ENCODE measurements around the gene SLC37A3.

Gene SLC37A3

GRCh38 chr7:140287988-140288387, 110.3 kb downstream of the SLC37A3 start:
- no peak for TF ChIP-seq CSDC2 (CRISPR knock-in tag; IDR thresholded peaks at IDR 0.05)
- TF ChIP-seq ZFP3 (CRISPR knock-in tag; IDR thresholded peaks at IDR 0.05) = no peak
- no peak for TF ChIP-seq OSR1 (CRISPR knock-in tag; IDR thresholded peaks at IDR 0.05)

GRCh38 chr7:140285938-140286337, 112.4 kb downstream of the SLC37A3 start:
- no peak for TF ChIP-seq TOX (CRISPR knock-in tag; IDR thresholded peaks at IDR 0.05; ENCODE audit: borderline replicate concordance)
- no peak for ATAC-seq

More at GRCh38 chr7:140287988-140288387, 110.3 kb downstream of the SLC37A3 start:
- no peak for ATAC-seq

GRCh38 chr7:140284062-140284461, 114.3 kb downstream of the SLC37A3 start:
- no peak for TF ChIP-seq TOX (CRISPR knock-in tag; IDR thresholded peaks at IDR 0.05; ENCODE audit: borderline replicate concordance)
- TF ChIP-seq ARNTL (CRISPR knock-in tag; IDR thresholded peaks at IDR 0.05; ENCODE audit: borderline replicate concordance, low read depth) = no peak
- no peak for TF ChIP-seq PATZ1 (CRISPR knock-in tag; IDR thresholded peaks at IDR 0.05; ENCODE audit: borderline replicate concordance)
- TF ChIP-seq PPARA (CRISPR knock-in tag; IDR thresholded peaks at IDR 0.05; ENCODE audit: borderline replicate concordance) = no peak
- TF ChIP-seq ZNF565 (CRISPR knock-in tag; conservative IDR thresholded peaks at IDR 0.05; ENCODE audit: low read depth) = no peak
- TF ChIP-seq BACH2 (CRISPR knock-in tag; IDR thresholded peaks at IDR 0.05; ENCODE audit: borderline replicate concordance) = no peak
- TF ChIP-seq CSRNP3 (CRISPR knock-in tag; IDR thresholded peaks at IDR 0.05) = no peak
- no peak for TF ChIP-seq ZFP30 (CRISPR knock-in tag; IDR thresholded peaks at IDR 0.05)
- no peak for ATAC-seq

Measured in SK-N-SH treated with all-trans-retinoic acid at 6 μM for 48 hours (cell line).